A673 (cell line): ENCODE results near the gene PPP2R1A. TPM values are rescaled to one million over a fixed set of nuclear protein-coding genes. Genes with fewer than 3 reads are reported as not detected.

Experiments used
- Bru-seq: library from RNA; stranded (reverse); fragments of 400-500 nt; gene quantifications from one replicate; lab custom pipeline; 2021; lab: Mats Ljungman, UMichigan
- BruChase-seq, 2 experiments: library from RNA; stranded (reverse); fragments of 400-500 nt; gene quantifications; one replicate each; lab custom pipeline; 2021; lab: Mats Ljungman, UMichigan
- BruUV-seq: library from RNA; stranded (reverse); fragments of 400-500 nt; replicated peaks from 2 replicates; lab custom pipeline; 2021; lab: Mats Ljungman, UMichigan
- CTCF ChIA-PET: fragments of 300-600 bp; sonication (Branson Sonifier 250); formaldehyde crosslinking; loops from one replicate; lab custom pipeline; 2022; ENCODE audit warnings: antibody characterized with exemption; lab: Charles Lee
- POLR2A ChIA-PET: fragments of 300-600 bp; sonication (Branson Sonifier 250); formaldehyde crosslinking; loops from one replicate; lab custom pipeline; 2022; ENCODE audit warnings: antibody characterized with exemption; ENCODE audit not compliant: low non-redundant PET; lab: Charles Lee
- DNase-seq: peaks from one replicate; pipeline ENCODE4 v3.0.0-alpha.2; 2015; ENCODE audit warnings: low spot score
- H3K27ac ChIP-seq: fragments of 200-600 bp; sonication (generic); 2 replicates; pipeline ENCODE4 v1.5.1; 2016; ENCODE audit warnings: mixed run types, low read depth, mild to moderate bottlenecking, mixed read lengths, antibody characterized with exemption, low read length; ENCODE audit not compliant: poor library complexity, severe bottlenecking
- H3K27me3 ChIP-seq: fragments of 200-600 bp; sonication (generic); replicated peaks from 2 replicates; pipeline ENCODE4 v1.6.1; 2017; ENCODE audit warnings: mixed run types, low read depth, mild to moderate bottlenecking, mixed read lengths, antibody characterized with exemption, low read length; ENCODE audit not compliant: insufficient read depth, poor library complexity
- H3K36me3 ChIP-seq: fragments of 200-600 bp; sonication (generic); 2 replicates; pipeline ENCODE4 v1.6.1; 2016; ENCODE audit warnings: mixed run types, mild to moderate bottlenecking, mixed read lengths, antibody characterized with exemption, low read length; ENCODE audit not compliant: insufficient read depth, poor library complexity, severe bottlenecking
- H3K4me1 ChIP-seq: fragments of 200-600 bp; sonication (generic); 2 replicates; pipeline ENCODE4 v1.6.1; 2017; ENCODE audit warnings: mixed run types, mild to moderate bottlenecking, mixed read lengths, antibody characterized with exemption, low read length; ENCODE audit not compliant: insufficient read depth, poor library complexity, severe bottlenecking
- H3K4me3 ChIP-seq: fragments of 200-600 bp; sonication (generic); 2 replicates; pipeline ENCODE4 v1.5.1; 2016; ENCODE audit warnings: low read depth, mixed run types, mild to moderate bottlenecking, mixed read lengths, low read length; ENCODE audit not compliant: poor library complexity, severe bottlenecking
- H3K9me3 ChIP-seq: fragments of 200-600 bp; sonication (generic); 2 replicates; pipeline ENCODE4 v1.6.1; 2016; ENCODE audit warnings: mixed run types, low read depth, mild to moderate bottlenecking, mixed read lengths, antibody characterized with exemption, low read length; ENCODE audit not compliant: poor library complexity, severe bottlenecking
- CTCF ChIP-seq: fragments of 300-800, 200-600 bp; sonication (generic); conservative IDR thresholded peaks from 2 replicates; pipeline ENCODE4 v1.5.1; 2017; ENCODE audit warnings: low read depth, mild to moderate bottlenecking, antibody characterized with exemption, low read length, moderate library complexity, mixed read lengths
- EZH2 ChIP-seq: fragments of 200-600 bp; sonication (generic); IDR thresholded peaks from 2 replicates; pipeline ENCODE4 v1.6.1; 2017; ENCODE audit warnings: borderline replicate concordance, low read depth, mild to moderate bottlenecking, mixed read lengths, antibody characterized with exemption, low read length; ENCODE audit not compliant: poor library complexity, severe bottlenecking
- intact Hi-C: fragments of 100-400 bp; cut with micrococcal nuclease; formaldehyde crosslinking; loops from one replicate; pipeline ENCODE4 v1.10.0; 2022; ENCODE audit not compliant: unreplicated experiment
- long read RNA-seq: library from polyadenylated mRNA; stranded (forward); transcript quantifications from one replicate; pipeline ENCODE4 v2.0.0, GENCODE V29; 2022
- total RNA-seq: library from RNA; stranded (reverse); gene quantifications from 2 replicates; pipeline ENCODE4 v1.2.3, GENCODE V29; 2021

Gene PPP2R1A
- total RNA-seq (316 and 324 TPM in 2 replicates), Bru-seq, nascent RNA (percentile 90 among the genes with signal in this experiment), BruChase-seq, experiment 1, labeled RNA remaining after a 2-hour chase (percentile 79 among the genes with signal in this experiment), BruChase-seq, experiment 2, labeled RNA remaining after a 6-hour chase (percentile 86 among the genes with signal in this experiment)
- long read RNA-seq, full-length matches to known transcripts = 851 of 1,001 reads
- long read RNA-seq, partial matches to known transcripts = 125 of 1,001 reads
- long read RNA-seq, other reads (novel, unspliced or antisense) = 25 of 1,001 reads

- DNase-seq = peak; percentile 100
- TF ChIP-seq CTCF (no peak), EZH2 (no peak)
- Histone ChIP-seq H3K4me1 (peaks cover 8% of the 10 kb centered on the region), H3K4me3 (peak within 1 kb of the TSS; percentile 68), H3K9me3 (no peaks in the 10 kb centered on the region), H3K27ac (peak within 1 kb of the TSS; percentile 97), H3K36me3 (peaks cover 18% of the 10 kb centered on the region), H3K27me3 (no peaks in the 10 kb centered on the region)
- ChIA-PET POLR2A (interaction anchor here (0.7 kb wide), 2 partner anchors 12 to 152 kb away, joined by 6 to 15 read pairs; no protein-coding TSS in a partner anchor), CTCF (no interaction called here)
- BruUV-seq = no TSS peak
- intact Hi-C loops = no loop called here
Observed at GRCh38 chr19:52189735-52190486, at the start of gene PPP2R1A. Gene PPP2R1A, plus strand, starts transcription at chr19:52190052. Its CDS starts 45 bp downstream, at chr19:52190097.

- DNase-seq = no peak
- H3K27ac ChIP-seq = no peak overlapping the region
- no peaks in the 10 kb centered on the region for H3K36me3 ChIP-seq
- H3K27me3 ChIP-seq = no peaks in the 10 kb centered on the region
- no TSS peak for BruUV-seq
- ChIA-PET CTCF (no interaction called here), POLR2A (no interaction called here)
- no peak for TF ChIP-seq EZH2
- no peak for TF ChIP-seq CTCF
- no peaks in the 10 kb centered on the region for H3K4me1 ChIP-seq
- peaks cover 10% of the 10 kb centered on the region for H3K9me3 ChIP-seq
- intact Hi-C loops = no loop called here
- H3K4me3 ChIP-seq = no peak overlapping the region
Observed at GRCh38 chr19:52141203-52141602, 48.6 kb upstream of the PPP2R1A start.

- intact Hi-C loops = no loop called here
- H3K27ac ChIP-seq = no peak overlapping the region
- POLR2A ChIA-PET = no interaction called here
- no peak for TF ChIP-seq CTCF
- no peak for TF ChIP-seq EZH2
- H3K9me3 ChIP-seq = peaks cover 4% of the 10 kb centered on the region
- H3K4me1 ChIP-seq = no peaks in the 10 kb centered on the region
- no peaks in the 10 kb centered on the region for H3K27me3 ChIP-seq
- no peaks in the 10 kb centered on the region for H3K36me3 ChIP-seq
- H3K4me3 ChIP-seq = no peak overlapping the region
- no peak for DNase-seq
- no TSS peak for BruUV-seq
- CTCF ChIA-PET = no interaction called here
Observed at GRCh38 chr19:52142001-52142595, 47.8 kb upstream of the PPP2R1A start.
